ENCODE results near the gene SLC27A4.

DNA sequence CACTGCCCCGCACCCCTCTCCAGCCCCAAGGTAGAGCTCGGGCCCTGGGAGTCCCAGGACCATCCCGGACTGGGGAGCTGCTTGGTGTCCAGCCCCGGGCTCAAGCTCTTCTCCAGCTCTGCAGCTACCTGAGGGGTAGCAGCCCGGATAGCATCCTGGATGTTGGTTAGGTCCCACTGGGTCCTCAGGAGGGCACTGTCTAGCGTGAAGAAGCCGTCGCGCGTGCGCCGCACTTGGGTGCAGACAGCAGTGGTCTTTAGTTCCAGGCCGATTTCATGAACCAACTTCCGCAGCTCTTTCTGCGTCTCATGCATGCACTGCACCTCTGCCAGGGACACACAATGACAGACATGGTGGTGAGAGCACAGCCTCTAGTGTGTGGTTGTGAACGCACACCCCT, 30.8 kb upstream of the SLC27A4 start:
- TF ChIP-seq POLR2A (IDR thresholded peaks at IDR 0.05), result no peak
- TF ChIP-seq, protein P1, sequence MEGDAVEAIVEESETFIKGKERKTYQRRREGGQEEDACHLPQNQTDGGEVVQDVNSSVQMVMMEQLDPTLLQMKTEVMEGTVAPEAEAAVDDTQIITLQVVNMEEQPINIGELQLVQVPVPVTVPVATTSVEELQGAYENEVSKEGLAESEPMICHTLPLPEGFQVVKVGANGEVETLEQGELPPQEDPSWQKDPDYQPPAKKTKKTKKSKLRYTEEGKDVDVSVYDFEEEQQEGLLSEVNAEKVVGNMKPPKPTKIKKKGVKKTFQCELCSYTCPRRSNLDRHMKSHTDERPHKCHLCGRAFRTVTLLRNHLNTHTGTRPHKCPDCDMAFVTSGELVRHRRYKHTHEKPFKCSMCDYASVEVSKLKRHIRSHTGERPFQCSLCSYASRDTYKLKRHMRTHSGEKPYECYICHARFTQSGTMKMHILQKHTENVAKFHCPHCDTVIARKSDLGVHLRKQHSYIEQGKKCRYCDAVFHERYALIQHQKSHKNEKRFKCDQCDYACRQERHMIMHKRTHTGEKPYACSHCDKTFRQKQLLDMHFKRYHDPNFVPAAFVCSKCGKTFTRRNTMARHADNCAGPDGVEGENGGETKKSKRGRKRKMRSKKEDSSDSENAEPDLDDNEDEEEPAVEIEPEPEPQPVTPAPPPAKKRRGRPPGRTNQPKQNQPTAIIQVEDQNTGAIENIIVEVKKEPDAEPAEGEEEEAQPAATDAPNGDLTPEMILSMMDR (IDR thresholded peaks at IDR 0.05 in 8 of 11, conservative IDR thresholded peaks at IDR 0.05 in 3 of 11), result no peak
- TF ChIP-seq POLR2AphosphoS5 (IDR thresholded peaks at IDR 0.05), result no peak

All from spleen (tissue), 7 donors.